OCI-LY7 (cell line): ENCODE data around the gene PCDHA13. TPM values are rescaled to one million over a fixed set of nuclear protein-coding genes. Genes with fewer than 3 reads are reported as not detected.

Source experiments
- BruUV-seq: library from RNA; stranded (reverse); fragments of 400-500 nt; replicated peaks from 2 replicates; lab custom pipeline; 2021; lab: Mats Ljungman, UMichigan
- CTCF ChIA-PET: fragments of 300-600 bp; sonication (Branson Sonifier 250); formaldehyde crosslinking; loops from one replicate; lab custom pipeline; 2022; ENCODE audit warnings: antibody characterized with exemption; ENCODE audit not compliant: unreplicated experiment; lab: Charles Lee
- POLR2A ChIA-PET: fragments of 300-600 bp; sonication (Branson Sonifier 250); formaldehyde crosslinking; loops from one replicate; lab custom pipeline; 2022; ENCODE audit warnings: antibody characterized with exemption; lab: Charles Lee
- DNase-seq: peaks from one replicate; pipeline ENCODE4 v3.0.0-alpha.2; 2015; ENCODE audit warnings: low spot score
- H2AFZ ChIP-seq: fragments of 200-600 bp; sonication (generic), shearing (Covaris generic); 2 replicates; pipeline ENCODE4 v1.6.1; 2014; ENCODE audit warnings: mild to moderate bottlenecking, antibody characterized with exemption, low read length, moderate library complexity
- H3K27ac ChIP-seq: fragments of 200-600 bp; sonication (generic); 2 replicates; pipeline ENCODE4 v1.5.1; 2014; ENCODE audit warnings: mixed run types, low read depth, mild to moderate bottlenecking, moderate library complexity, low read length, inconsistent platforms; ENCODE audit not compliant: poor library complexity, severe bottlenecking
- H3K36me3 ChIP-seq: fragments of 200-600 bp; sonication (generic); 2 replicates; pipeline ENCODE4 v1.6.1; 2014; ENCODE audit warnings: mild to moderate bottlenecking, antibody characterized with exemption, low read length, moderate library complexity, mixed read lengths; ENCODE audit not compliant: insufficient read depth
- H3K4me1 ChIP-seq: fragments of 200-600 bp; sonication (generic); 2 replicates; pipeline ENCODE4 v1.5.1; 2014; ENCODE audit warnings: mild to moderate bottlenecking, low read length; ENCODE audit not compliant: insufficient read depth, poor library complexity, severe bottlenecking
- H3K4me2 ChIP-seq: fragments of 200-600 bp; sonication (generic); 2 replicates; pipeline ENCODE4 v1.6.1; 2014; ENCODE audit warnings: mild to moderate bottlenecking, low read length
- H3K4me3 ChIP-seq: fragments of 200-600 bp; sonication (generic); 2 replicates; pipeline ENCODE4 v1.5.1; 2014; ENCODE audit warnings: mild to moderate bottlenecking, low read depth, low read length; ENCODE audit not compliant: poor library complexity, severe bottlenecking
- H3K79me2 ChIP-seq: fragments of 200-600 bp; sonication (generic); 2 replicates; pipeline ENCODE4 v1.6.1; 2016; ENCODE audit warnings: low read depth, mild to moderate bottlenecking, low read length, moderate library complexity, mixed read lengths; ENCODE audit not compliant: insufficient read depth
- H3K9me2 ChIP-seq: fragments of 200-600 bp; sonication (generic); 2 replicates; pipeline ENCODE4 v1.6.1; 2016; ENCODE audit warnings: mild to moderate bottlenecking, low read length, mixed read lengths; ENCODE audit not compliant: insufficient read depth
- H3K9me3 ChIP-seq: fragments of 200-600 bp; sonication (generic); 2 replicates; pipeline ENCODE4 v1.6.1; 2014; ENCODE audit warnings: mild to moderate bottlenecking, mixed run types, low read length, mixed read lengths
- H4K20me1 ChIP-seq: fragments of 200-600 bp; sonication (generic); 2 replicates; pipeline ENCODE4 v1.6.1; 2014; ENCODE audit warnings: mild to moderate bottlenecking, antibody characterized with exemption, low read length, moderate library complexity, mixed read lengths; ENCODE audit not compliant: insufficient read depth
- EZH2phosphoT487 ChIP-seq: fragments of 200-600 bp; sonication (generic); IDR thresholded peaks from 2 replicates; pipeline ENCODE4 v1.6.1; 2018; ENCODE audit warnings: low read depth, borderline replicate concordance, mild to moderate bottlenecking, mixed run types, antibody characterized with exemption, low read length, moderate library complexity, mixed read lengths
- intact Hi-C: fragments of 100-400 bp; cut with micrococcal nuclease; formaldehyde crosslinking; loops from one replicate; pipeline ENCODE4 v1.10.0; 2022; ENCODE audit not compliant: unreplicated experiment
- total RNA-seq, 2 experiments: library from RNA; depleted of rRNA in 1 of 2; stranded (reverse); fragments of >200 nt in 1 of 2; shearing (Covaris generic) in 1 of 2; gene quantifications; 2 replicates each; pipeline ENCODE4 v1.2.3, GENCODE V29; 2014 to 2022
- TF ChIP-seq, protein P1 (sequence below): fragments of 200-600 bp; sonication (generic); conservative IDR thresholded peaks from 2 replicates; pipeline ENCODE4 v1.5.1; 2014; ENCODE audit warnings: mild to moderate bottlenecking, antibody characterized with exemption, low read length, moderate library complexity, mixed read lengths

PCDHA13 gene
- total RNA-seq, 2 experiments from 2014 or later = not detected

GRCh38 chr5:140925806-140926442 is 44.0 kb downstream of the PCDHA13 start, which contains the start of gene PCDHAC1:
Gene PCDHAC1 (plus strand): TSS chr5:140926299. CDS start chr5:140926893, 594 bp downstream.
- H3K4me3 ChIP-seq = no peak within 1 kb of the TSS
- intact Hi-C loops = no loop called here
- H3K27ac ChIP-seq = no peak within 1 kb of the TSS
- H3K79me2 ChIP-seq = no peaks in the 10 kb centered on the region
- CTCF ChIA-PET = no interaction called here
- H3K4me2 ChIP-seq = no peak within 1 kb of the TSS
- POLR2A ChIA-PET = no interaction called here
- no peaks in the 10 kb centered on the region for H3K9me3 ChIP-seq
- no peaks in the 10 kb centered on the region for H4K20me1 ChIP-seq
- DNase-seq = no peak
- BruUV-seq = no TSS peak
- H2AFZ ChIP-seq = no peak within 1 kb of the TSS
- no peaks in the 10 kb centered on the region for H3K4me1 ChIP-seq
- no peaks in the 10 kb centered on the region for H3K9me2 ChIP-seq
- H3K36me3 ChIP-seq = no peaks in the 10 kb centered on the region
- no peak for TF ChIP-seq EZH2phosphoT487
- TF ChIP-seq, protein P1, sequence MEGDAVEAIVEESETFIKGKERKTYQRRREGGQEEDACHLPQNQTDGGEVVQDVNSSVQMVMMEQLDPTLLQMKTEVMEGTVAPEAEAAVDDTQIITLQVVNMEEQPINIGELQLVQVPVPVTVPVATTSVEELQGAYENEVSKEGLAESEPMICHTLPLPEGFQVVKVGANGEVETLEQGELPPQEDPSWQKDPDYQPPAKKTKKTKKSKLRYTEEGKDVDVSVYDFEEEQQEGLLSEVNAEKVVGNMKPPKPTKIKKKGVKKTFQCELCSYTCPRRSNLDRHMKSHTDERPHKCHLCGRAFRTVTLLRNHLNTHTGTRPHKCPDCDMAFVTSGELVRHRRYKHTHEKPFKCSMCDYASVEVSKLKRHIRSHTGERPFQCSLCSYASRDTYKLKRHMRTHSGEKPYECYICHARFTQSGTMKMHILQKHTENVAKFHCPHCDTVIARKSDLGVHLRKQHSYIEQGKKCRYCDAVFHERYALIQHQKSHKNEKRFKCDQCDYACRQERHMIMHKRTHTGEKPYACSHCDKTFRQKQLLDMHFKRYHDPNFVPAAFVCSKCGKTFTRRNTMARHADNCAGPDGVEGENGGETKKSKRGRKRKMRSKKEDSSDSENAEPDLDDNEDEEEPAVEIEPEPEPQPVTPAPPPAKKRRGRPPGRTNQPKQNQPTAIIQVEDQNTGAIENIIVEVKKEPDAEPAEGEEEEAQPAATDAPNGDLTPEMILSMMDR = no peak

GRCh38 chr5:140926443-140927227 is 44.7 kb downstream of the PCDHA13 start:
- Histone ChIP-seq H2AFZ (no peak overlapping the region), H3K4me3 (no peak overlapping the region), H3K4me1 (no peaks in the 10 kb centered on the region), H3K79me2 (no peaks in the 10 kb centered on the region), H3K4me2 (no peak overlapping the region), H3K9me3 (no peaks in the 10 kb centered on the region), H3K36me3 (no peaks in the 10 kb centered on the region), H3K9me2 (no peaks in the 10 kb centered on the region), H4K20me1 (no peaks in the 10 kb centered on the region), H3K27ac (no peak overlapping the region)
- no peak for DNase-seq
- TF ChIP-seq, protein P1 = no peak
- TF ChIP-seq EZH2phosphoT487 = no peak
- ChIA-PET CTCF (no interaction called here), POLR2A (no interaction called here)
- intact Hi-C loops = no loop called here
- BruUV-seq = no TSS peak

- intact Hi-C loops = no loop called here
- Histone ChIP-seq H3K36me3 (no peaks in the 10 kb centered on the region), H3K9me3 (no peaks in the 10 kb centered on the region), H3K4me3 (no peak overlapping the region), H2AFZ (no peak overlapping the region), H3K79me2 (no peaks in the 10 kb centered on the region), H3K4me1 (no peaks in the 10 kb centered on the region), H3K27ac (no peak overlapping the region), H3K4me2 (no peak overlapping the region), H4K20me1 (no peaks in the 10 kb centered on the region), H3K9me2 (no peaks in the 10 kb centered on the region)
- DNase-seq = no peak
- TF ChIP-seq, protein P1 = no peak
- TF ChIP-seq EZH2phosphoT487 = no peak
- ChIA-PET POLR2A (no interaction called here), CTCF (no interaction called here)
- BruUV-seq = no TSS peak
Measured at GRCh38 chr5:140927228-140927573, 45.3 kb downstream of the PCDHA13 start.
